ENCODE data around the gene PKNOX1.

PKNOX1 gene

GRCh38 chr21:43016728-43017127 is 42.4 kb downstream of the PKNOX1 start:
- Mint-ChIP-seq H3K4me1 (no peaks in the 10 kb centered on the region), H3K9me3 (no peaks in the 10 kb centered on the region), H3K36me3 (ENCODE audit: low read depth) (peaks cover 62% of the 10 kb centered on the region), H3K27me3 (ENCODE audit: low read depth) (no peaks in the 10 kb centered on the region), H3K27ac (no peak overlapping the region), H3K4me3 (no peak overlapping the region)
- TF ChIP-seq, protein P1, sequence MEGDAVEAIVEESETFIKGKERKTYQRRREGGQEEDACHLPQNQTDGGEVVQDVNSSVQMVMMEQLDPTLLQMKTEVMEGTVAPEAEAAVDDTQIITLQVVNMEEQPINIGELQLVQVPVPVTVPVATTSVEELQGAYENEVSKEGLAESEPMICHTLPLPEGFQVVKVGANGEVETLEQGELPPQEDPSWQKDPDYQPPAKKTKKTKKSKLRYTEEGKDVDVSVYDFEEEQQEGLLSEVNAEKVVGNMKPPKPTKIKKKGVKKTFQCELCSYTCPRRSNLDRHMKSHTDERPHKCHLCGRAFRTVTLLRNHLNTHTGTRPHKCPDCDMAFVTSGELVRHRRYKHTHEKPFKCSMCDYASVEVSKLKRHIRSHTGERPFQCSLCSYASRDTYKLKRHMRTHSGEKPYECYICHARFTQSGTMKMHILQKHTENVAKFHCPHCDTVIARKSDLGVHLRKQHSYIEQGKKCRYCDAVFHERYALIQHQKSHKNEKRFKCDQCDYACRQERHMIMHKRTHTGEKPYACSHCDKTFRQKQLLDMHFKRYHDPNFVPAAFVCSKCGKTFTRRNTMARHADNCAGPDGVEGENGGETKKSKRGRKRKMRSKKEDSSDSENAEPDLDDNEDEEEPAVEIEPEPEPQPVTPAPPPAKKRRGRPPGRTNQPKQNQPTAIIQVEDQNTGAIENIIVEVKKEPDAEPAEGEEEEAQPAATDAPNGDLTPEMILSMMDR (IDR thresholded peaks at IDR 0.05; ENCODE audit: unreplicated experiment in 3 of 3): no peak

GRCh38 chr21:43018519-43018918 is 44.2 kb downstream of the PKNOX1 start:
- H3K36me3 Mint-ChIP-seq (ENCODE audit: low read depth): peaks cover 60% of the 10 kb centered on the region
- H3K27ac Mint-ChIP-seq: no peak overlapping the region
- no peak overlapping the region for H3K4me3 Mint-ChIP-seq
- H3K27me3 Mint-ChIP-seq (ENCODE audit: low read depth): no peaks in the 10 kb centered on the region
- H3K9me3 Mint-ChIP-seq: no peaks in the 10 kb centered on the region
- TF ChIP-seq, protein P1 (IDR thresholded peaks at IDR 0.05; ENCODE audit: unreplicated experiment in 3 of 3): no peak
- no peaks in the 10 kb centered on the region for H3K4me1 Mint-ChIP-seq

DNA sequence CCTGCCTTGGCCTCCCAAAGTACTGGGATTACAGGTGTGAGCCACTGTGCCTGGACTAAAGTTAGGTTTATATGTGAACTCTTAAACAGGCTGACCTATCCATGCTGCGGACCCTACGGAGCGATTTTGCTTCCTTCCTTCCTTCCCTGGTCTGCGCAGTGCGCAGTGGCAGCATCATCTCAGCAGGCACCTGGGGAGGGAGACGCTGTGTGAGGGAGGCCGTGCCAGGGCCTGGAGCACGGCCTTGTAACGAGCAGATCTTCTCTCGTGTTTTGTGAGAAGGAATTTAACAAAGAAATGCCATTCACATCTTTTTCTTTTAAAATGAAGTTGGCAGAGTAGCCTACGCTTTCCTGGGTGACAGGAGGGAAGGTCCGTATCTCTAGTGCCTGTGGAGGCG is 45.8 kb downstream of the PKNOX1 start:
- H3K4me3 Mint-ChIP-seq: no peak overlapping the region
- no peak overlapping the region for H3K27ac Mint-ChIP-seq
- H3K4me1 Mint-ChIP-seq: no peaks in the 10 kb centered on the region
- H3K9me3 Mint-ChIP-seq: no peaks in the 10 kb centered on the region
- TF ChIP-seq, protein P1 (IDR thresholded peaks at IDR 0.05; ENCODE audit: unreplicated experiment in 3 of 3): no peak
- peaks cover 59% of the 10 kb centered on the region for H3K36me3 Mint-ChIP-seq (ENCODE audit: low read depth)
- H3K27me3 Mint-ChIP-seq (ENCODE audit: low read depth): no peaks in the 10 kb centered on the region

DNA sequence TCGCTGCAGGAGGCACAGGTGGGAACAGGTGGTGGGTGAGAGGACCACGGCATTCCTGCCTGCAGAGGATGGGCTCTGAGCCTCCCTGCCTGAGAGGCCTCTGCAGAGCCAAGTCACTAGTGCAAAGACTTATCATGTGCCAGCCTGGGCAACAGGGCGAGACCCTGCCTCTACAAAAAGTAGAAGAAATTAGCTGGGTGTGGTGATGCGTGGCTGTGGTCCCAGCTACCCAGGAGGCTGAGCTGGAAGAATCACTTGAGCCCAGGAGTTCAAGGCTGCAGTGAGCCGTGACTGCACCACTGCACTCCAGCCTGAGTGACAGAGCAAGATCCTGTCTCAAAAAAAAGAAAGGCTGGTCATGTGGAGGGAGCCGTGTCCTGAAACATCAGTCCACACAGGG is 46.4 kb downstream of the PKNOX1 start:
- TF ChIP-seq, protein P1 (IDR thresholded peaks at IDR 0.05; ENCODE audit: unreplicated experiment in 3 of 3): no peak
- no peaks in the 10 kb centered on the region for H3K9me3 Mint-ChIP-seq
- H3K4me3 Mint-ChIP-seq: no peak overlapping the region
- H3K4me1 Mint-ChIP-seq: no peaks in the 10 kb centered on the region
- H3K27me3 Mint-ChIP-seq (ENCODE audit: low read depth): no peaks in the 10 kb centered on the region
- no peak overlapping the region for H3K27ac Mint-ChIP-seq
- H3K36me3 Mint-ChIP-seq (ENCODE audit: low read depth): peaks cover 59% of the 10 kb centered on the region

GRCh38 chr21:43021191-43021590 is 46.8 kb downstream of the PKNOX1 start:
- H3K9me3 Mint-ChIP-seq: no peaks in the 10 kb centered on the region
- no peak overlapping the region for H3K4me3 Mint-ChIP-seq
- H3K4me1 Mint-ChIP-seq: no peaks in the 10 kb centered on the region
- no peak overlapping the region for H3K27ac Mint-ChIP-seq
- TF ChIP-seq, protein P1 (IDR thresholded peaks at IDR 0.05; ENCODE audit: unreplicated experiment in 3 of 3): no peak
- H3K36me3 Mint-ChIP-seq (ENCODE audit: low read depth): peaks cover 55% of the 10 kb centered on the region
- H3K27me3 Mint-ChIP-seq (ENCODE audit: low read depth): no peaks in the 10 kb centered on the region

GRCh38 chr21:43021756-43022600 is 47.6 kb downstream of the PKNOX1 start:
- TF ChIP-seq, protein P1 (IDR thresholded peaks at IDR 0.05; ENCODE audit: unreplicated experiment in 3 of 3): no peak
- Mint-ChIP-seq H3K9me3 (no peaks in the 10 kb centered on the region), H3K27ac (no peak overlapping the region), H3K4me1 (no peaks in the 10 kb centered on the region), H3K27me3 (ENCODE audit: low read depth) (no peaks in the 10 kb centered on the region), H3K4me3 (no peak overlapping the region), H3K36me3 (ENCODE audit: low read depth) (peaks cover 49% of the 10 kb centered on the region)
